Stimulated activated CD8-positive, alpha-beta memory T cell treated with anti-CD3 and anti-CD28 coated beads, Interleukin-7, amount 100 ng/mL, for 4 hours (primary cell): ENCODE results near the gene ADGRL3.
"Not testable (repeated sequence)": the region's sequence is repeated elsewhere in the genome, so short reads cannot be mapped to it uniquely, and the experiment has no call there.

Experiments used
- DNase-seq, 2 donors: peaks; one replicate each; pipeline ENCODE4 v3.0.0-alpha.2; 2020; ENCODE audit warnings: low read depth in 2 of 2

The ADGRL3 gene

DNA sequence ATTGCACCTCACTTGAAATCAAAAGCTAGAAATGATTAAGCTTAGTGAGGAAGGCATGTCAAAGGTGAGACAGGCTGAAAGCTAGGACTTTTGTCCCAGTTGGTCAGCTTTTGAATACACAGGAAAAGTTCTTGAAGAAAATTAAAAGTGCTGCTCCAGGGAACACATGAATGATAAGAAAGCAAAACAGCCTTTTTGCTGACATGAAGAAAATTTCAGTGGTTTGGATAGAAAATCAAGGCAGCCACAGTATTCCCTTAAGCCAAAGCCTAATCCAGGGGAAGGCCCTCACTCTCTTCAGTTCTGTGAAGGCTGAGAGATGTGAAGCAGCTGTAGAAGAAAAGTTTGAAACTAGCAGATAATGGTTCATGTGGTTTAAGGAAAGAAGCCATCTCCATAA is 150.8 kb downstream of the ADGRL3 start:
- DNase-seq: no peak

DNA sequence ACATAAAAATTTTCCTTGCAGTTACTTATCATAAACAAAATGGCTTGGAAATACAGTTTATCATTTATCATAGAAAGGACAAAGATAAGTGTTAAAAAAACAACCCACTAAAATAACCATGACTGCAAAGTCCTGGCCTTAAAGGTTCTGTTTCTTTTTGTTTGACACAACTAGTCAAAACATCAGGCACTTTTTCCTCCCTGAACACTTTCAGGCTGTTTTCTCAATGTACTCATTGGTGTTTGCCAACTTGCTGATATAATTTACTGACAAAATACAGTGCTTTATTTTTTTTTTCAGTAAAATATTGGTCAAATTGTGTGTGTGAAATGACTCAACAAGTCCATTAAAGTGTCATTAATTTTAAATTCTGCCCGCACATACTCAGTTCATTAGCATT is 156.6 kb downstream of the ADGRL3 start:
- DNase-seq: no peak

DNA sequence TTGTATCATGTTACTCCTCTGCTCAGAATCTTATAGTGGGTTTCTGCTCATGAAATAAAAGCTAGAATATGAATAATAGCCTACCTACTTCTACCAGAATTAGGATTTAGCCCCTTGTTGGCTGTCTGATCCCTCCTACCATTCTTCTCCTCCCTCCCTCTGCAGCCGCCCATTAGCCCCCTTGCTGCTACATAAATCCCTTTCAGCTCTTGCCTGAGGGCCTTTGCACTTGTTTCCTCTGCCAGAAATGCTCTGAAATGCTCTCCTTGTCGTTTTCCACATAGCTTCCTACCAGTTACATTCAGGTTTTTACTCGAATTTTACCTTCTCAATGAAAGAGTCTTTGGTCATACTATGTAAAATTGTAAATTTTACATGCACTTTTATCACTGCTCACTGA is 159.2 kb downstream of the ADGRL3 start:
- DNase-seq: no peak

DNA sequence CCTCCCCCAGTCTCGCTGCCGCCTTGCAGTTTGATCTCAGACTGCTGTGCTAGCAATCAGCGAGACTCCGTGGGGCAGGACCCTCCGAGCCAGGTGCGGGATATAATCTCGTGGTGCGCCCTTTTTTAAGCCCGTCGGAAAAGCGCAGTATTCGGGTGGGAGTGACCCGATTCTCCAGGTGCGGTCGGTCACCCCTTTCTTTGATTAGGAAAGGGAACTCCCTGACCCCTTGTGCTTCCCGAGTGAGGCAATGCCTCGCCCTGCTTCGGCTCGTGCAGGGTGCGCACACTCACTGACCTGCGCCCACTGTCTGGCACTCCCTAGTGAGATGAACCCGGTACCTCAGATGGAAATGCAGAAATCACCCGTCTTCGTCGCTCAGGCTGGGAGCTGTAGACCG is 172.7 kb downstream of the ADGRL3 start:
- not testable (repeated sequence) for DNase-seq

DNA sequence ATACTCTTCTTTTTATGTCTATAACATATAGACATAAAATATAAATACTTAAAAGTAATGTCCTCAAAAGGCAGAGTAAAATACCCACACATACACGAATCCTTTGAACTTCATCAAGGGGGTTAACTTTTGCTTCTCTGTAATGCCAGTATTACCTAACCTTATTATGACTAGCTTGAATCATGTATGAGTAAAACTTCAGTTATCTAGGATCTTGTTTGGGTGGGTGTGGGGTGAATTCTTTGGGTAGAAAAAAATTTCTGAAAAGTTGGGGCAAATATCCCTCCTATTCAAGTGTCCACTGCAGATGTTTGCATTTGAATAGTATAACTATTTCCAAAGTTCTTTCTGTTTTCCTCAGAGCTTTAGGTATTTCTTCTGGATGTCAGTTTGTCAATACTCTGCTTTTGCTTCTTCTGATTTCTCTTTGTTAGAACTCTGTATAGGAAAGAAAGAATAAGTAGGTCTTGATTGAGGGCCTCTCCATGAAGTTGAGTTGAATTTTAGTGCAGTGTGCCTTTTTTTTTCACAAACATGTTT is 173.8 kb downstream of the ADGRL3 start:
- no peak for DNase-seq

DNA sequence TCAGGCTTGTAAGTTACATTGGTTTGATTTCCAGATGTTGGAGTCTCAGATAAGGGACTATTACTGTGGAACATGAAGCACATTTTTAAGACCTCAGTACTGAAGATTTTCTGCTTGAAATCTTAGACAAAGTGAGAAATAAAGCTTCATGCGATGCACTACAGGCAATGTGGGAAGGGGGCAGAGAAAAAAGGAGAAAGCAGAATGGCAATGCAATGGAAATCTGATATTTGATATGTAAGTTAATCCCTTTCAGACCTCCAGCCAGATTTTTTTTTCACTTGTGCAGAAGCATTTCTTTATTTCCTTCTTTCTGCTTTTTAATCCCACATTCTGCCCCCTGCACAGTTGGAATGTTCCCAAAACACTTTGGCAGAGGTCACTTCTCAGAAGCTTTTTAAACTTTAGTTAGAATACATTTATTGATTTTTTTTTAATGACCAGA is 174.3 kb downstream of the ADGRL3 start:
- DNase-seq: no peak

DNA sequence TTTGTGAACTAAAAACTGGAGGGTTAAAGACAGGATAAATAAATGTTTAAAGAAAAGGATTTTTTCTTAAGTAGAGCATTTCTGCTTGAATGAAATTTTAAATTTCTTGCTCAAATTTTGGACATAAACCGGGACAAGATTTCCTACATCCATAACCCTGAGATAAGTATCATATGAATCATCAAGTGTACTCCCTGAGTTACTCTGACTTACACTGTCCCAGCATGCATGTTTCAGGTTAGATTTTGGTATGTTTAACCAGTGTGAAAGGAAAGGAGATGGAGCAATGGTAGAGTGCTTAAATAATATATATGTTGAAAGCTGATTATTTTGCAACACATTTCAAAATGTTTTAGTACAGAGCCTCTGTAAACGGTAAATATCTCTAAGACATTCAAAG is 175.2 kb downstream of the ADGRL3 start:
- DNase-seq: no peak

DNA sequence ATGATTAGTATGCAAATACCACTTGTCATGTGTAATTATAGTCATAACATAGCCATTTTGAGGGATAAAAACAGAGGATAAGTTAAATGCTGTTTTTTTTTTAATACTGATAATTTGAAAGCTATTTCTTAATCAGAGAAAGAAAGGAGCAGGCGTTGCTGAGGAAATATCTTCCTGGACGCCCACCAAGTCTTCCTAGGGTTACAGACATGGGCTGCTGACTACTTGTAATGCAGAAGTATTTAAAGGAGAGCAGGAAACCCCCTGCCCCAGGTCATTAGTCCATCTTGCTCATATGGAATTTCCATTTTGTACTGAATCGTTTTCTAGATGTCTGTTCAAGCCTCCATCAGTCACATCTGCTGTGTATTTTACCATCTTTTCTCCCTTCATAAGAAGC is 176.2 kb downstream of the ADGRL3 start:
- DNase-seq: no peak

DNA sequence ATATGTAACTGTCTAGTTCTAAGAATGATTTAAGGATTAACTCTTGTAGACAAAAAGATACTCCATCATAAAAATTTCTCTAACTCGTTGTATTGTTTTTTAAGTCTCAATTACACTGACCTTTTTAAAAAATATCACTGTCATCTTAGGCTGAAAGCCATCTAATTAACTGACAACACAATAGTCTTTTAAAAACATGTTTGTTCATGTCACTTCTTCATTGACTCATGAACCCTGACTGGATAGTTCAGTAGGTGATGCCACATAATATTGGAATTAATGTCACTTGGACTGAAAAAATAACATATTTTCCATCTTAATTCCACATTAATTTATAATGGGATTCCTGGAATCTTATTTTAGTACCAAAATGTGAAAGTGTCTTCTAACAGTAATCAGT is 179.3 kb downstream of the ADGRL3 start:
- no peak for DNase-seq

DNA sequence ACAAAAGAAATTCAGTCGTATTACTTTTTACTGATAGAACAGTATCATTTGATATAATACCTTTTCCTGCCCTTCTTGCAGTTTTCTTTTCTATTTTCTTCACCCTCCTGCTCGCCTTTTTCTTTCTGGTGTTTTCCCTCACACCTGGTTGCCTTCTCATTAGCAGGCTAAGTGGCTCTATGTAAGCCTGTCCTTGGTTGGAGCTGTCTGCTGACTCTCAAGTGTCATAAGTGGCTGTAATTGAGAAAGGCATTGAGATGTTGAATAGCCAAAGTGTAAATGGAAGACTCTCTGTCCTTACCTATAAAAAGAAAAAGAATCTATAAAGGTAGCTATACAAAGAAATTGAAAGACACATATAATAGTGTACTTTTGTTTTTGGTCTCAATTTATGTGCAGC is 180.7 kb downstream of the ADGRL3 start:
- DNase-seq: no peak

DNA sequence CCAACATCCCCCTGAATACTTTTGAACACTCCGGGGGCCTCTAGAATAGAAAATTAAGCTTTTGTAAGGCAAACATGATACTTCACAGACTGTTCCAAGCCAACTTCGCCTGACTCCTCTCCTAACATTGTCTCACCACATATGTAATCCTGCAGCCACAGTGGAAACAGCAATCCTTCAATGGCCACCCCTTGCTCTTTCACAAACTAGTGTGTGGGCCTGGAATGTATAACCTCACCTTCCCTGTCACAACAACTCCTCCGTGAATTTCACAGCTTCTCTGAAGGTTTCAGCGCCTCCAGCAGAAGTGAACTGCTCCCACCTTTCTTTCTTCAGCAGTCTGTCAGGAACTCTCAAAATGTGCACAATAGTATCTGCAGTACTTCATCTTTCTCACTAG is 185.1 kb downstream of the ADGRL3 start:
- DNase-seq: no peak

DNA sequence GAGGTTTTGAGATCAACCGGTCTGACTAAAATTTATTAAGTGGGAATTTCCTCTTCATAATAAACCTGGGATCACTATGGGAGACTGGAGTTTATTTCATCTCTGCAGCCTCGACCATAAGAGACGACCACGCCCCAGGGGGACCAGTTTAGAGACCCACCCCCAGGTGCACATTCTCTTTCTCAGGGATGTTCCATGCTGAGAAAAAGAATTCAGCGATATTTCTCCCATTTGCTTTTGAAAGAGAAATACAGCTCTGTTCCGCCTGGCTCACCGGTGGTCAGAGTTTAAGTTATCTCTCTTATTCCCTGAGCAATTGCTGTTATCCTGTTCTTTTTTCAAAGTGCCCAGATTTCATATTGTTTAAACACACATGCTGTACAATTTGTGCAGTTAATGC is 187.2 kb downstream of the ADGRL3 start:
- DNase-seq: not testable (repeated sequence)

DNA sequence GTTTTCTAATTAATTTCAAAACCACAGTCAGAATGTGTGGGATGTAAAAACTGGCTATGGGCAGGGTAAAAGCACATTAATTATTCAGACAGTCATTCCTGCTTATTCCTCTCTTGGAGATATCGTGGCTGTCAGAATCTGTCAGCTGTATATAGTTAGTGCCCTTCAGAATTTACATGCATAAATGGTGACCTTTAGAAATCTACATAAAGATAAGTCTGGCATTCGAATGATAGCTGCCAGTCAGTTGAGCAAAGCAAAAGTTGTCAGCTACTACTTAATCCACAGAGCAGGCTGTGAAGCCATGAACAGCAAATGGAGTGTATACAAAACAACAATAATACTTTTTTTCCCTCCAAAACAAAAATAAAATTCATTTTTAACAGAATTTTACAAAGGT is 189.5 kb downstream of the ADGRL3 start:
- DNase-seq: no peak

DNA sequence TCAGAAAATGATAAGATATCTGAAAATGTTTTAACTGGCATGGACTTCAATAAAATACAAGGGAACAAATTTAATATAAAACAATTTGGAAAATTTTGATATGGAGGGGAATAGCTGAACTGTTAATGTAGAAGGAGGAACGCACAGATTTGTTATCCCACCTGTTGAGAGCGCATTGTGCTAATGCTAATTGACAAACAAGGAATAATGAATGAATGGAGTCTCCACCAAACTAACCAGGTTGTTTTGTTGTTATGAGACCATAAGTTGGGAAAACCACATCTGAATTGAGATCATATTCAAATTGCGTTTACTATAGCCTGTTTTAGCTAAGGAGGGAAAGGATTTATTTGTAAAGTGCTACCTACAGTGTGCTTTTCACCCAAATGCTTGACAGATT is 195.6 kb downstream of the ADGRL3 start:
- DNase-seq: no peak

DNA sequence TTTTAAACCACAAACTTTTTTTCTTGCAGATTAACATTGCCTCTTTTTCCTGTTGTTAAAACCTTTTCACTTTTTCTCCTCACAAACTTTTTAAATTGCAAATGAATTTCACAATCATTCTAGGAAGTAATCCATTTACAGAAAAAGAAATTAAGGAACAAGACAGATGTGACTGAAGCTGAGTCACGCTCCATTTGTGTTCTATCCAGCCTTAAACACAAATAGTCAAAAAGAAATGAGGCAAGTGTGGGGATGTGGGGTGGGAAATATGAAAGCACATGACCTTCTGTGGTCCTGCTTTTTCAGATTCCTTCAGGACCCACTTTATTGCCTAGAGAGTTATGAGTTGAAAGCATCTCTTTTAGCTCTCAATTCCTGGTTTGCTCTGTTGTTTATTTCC is 197.0 kb downstream of the ADGRL3 start:
- no peak for DNase-seq

DNA sequence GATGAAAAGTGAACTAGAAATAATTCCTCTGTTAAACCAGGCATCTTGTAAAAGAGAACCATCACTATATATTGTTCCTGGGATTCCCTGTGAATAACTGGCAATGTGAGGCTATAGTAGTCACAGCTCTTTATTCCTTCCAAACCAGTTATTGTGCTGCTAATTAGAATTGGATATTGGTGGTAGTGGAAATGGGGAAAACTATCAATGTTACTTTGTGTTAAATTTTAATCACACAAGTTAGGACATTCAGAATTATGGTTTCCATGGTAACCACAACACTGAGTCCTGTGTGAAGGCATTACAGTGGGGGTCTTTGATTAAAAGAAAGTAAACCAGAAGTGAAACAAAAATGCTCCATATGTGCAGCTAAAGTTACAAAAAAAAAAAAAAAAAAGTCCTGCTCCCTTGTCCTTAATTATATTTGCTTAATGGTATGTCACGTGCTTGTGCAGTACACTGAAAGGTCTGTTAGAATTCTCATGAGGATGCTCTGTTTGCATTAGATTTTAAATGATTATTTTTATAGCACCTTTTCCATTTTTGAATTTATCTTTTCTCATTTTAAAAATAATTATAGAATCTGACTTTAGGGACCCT is 200.4 kb downstream of the ADGRL3 start:
- DNase-seq: no peak

DNA sequence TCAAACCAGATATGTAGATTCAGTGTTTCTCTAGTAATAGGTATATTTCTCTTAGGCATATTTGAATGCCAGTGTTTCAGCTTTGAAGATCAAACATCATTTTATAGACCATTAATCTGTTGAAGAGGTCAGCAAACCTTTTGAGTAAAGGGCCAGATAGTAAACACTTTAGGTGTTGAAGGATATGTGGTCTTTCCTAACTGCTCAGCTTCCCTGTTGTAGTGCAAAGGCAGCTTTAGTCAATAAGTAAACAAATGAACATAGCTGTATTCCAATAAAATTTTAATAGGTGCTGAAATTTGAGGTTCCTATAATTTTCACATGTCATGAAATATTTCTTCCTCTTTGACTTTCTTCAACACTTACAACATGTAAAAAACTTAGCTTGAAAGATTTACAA is 201.6 kb downstream of the ADGRL3 start:
- DNase-seq: no peak

DNA sequence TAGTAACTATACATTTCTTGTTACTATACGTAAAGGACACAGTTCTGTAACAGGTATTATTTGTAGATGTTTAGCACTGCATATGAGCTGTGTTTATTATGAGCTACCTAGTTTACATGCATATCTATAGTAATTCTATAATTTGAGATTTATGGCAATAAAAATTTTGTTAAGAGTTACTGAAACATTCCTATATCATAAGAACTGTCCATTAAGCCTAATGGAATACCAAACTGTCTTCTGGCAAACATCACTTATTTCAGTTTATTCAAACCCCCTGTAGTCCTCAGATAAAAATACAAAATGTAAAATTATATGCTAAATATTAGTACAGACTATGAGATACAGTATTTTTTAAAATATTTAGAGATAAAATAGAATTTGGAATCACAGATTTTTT is 205.2 kb downstream of the ADGRL3 start:
- DNase-seq: no peak

DNA sequence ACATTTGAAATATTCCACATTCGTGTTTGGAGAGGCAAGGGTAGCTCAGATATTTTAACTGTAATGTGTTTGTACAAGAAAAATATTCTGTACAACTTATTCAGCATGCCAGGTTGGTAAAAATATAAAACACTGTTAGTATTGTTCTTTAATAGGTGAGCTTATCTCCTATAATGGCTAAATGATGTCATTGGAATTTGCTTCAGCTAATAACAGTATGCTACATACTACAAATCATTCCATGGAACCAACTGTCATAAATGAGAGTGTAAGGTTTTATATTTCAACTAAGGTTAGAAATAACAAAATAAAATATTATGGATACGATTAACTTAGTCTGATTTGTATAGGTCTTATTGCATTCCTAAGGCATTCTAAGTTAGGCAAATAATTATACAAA is 206.6 kb downstream of the ADGRL3 start:
- DNase-seq: no peak

DNA sequence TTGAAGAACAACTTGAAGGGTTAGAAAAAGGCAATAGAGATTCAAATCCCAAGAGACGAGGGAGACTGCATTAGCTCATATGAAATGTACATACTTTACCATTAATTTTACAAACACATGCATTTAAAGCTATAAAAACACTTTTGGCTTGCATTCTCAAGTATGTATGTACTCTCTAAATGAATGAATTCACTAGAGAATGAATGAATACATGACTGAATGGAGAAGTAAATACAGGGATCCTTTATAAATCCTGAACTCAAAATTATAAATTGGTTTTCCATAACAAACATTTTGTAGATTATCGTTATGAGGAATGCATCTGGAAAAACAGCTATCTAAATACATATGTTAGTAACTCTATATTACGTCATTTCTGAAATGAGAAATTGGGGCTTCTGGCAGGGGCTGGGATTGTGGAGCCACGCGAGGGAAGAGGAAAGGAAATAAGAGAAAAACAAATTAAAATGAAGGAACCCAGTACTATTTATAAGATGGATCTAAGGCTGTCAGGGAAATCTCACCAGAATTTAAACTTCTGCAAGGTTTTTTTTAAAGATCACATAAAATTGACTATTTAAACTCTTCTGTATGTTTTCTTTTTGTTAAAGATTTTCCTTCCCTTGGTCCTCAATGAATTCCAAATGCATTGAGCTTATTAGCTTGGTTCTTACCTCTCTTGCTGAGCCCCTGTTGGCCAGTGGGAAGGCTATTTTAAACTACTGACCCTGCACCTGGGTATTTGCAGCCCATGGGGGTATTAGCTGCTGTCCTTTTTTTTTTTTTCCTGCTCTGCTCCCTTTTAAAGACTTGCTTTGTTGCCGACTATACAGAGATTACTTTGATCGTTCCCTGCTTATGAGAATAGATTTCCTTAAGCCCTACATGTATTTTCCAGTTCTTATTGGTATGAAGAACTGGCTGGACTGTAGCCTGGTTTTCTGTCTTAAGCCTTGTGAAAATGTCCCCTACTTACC is 207.8 kb downstream of the ADGRL3 start:
- no peak for DNase-seq

DNA sequence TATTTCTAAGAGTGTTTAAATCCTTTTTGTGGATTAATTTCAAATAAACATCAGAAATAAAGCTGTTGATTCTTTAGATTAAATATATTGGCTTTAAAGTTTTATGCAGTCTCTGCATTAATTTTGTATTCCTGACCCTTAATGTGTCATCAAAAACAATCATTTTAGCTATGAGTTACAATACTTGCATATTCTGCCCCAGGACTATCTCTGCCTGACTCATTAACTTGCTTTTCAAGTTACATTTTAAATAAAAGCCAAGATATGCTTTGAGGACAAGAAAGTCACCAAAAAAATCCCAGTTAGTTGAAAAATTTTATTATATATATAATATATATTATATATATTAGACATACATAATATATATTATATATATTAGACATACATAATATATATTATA is 208.7 kb downstream of the ADGRL3 start:
- no peak for DNase-seq

DNA sequence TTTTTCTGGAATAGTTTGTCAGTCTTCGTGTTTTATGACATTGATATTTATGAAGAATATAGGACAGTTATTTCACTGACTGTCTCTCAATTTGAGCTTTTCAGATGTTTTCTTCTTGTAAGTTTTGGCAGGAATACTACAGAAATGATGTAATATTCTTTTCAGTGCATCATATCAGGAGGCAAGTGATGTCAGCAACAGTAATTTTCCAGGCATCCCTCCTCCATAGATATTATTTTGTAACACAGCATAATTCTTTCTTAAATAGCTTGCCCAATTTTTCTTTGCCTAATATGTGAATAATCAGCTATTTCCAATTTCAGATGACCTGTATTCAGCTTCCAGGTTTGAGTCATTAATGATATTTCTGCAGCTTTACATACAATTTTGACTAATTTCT is 211.1 kb downstream of the ADGRL3 start:
- no peak for DNase-seq

DNA sequence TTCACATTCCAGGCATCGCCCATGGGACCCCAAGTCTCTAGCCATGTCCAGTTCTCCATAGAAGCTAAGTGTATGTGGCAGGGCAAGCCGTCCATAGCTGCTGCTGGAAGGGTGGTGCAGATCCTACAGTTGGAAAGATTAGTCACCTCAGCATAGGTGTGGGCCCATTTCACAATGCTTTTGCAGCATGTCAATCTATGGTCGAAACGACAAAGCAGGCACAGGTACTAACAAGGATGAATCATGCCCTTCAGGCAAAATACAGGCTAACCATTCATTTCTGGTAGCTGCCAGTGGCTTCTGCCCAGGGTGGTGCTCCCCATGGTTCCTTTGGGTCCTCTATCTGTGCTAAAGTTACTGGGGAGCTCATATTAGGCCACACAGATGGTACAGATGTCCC is 225.2 kb downstream of the ADGRL3 start:
- DNase-seq: no peak
